ENCODE results near the gene RPL15.

- TF ChIP-seq CTCF (IDR thresholded peaks at IDR 0.05 in 4 of 5, conservative IDR thresholded peaks at IDR 0.05 in 1 of 5) (no peak), POLR2A (IDR thresholded peaks at IDR 0.05) (no peak)
Observed at GRCh38 chr3:23949784-23950183, 32.9 kb downstream of the RPL15 start.
